K562 (cell line): Measurements from ENCODE around the gene STK26. TPM values are rescaled to one million over a fixed set of nuclear protein-coding genes. Genes with fewer than 3 reads are reported as not detected.
A peak's percentile ranks its signal among the peaks of the same experiment; 100 is the strongest.

Experiments used
- MAFK ChIP-seq: IDR thresholded peaks from 2 replicates; pipeline ENCODE4 v1.6.1; 2011; ENCODE audit warnings: low read length, improper control_type of control experiment
- TGIF2 ChIP-seq: sonication (generic); formaldehyde crosslinking; IDR thresholded peaks from 2 replicates; pipeline ENCODE4 v1.8.1; 2022; ENCODE audit warnings: mild to moderate bottlenecking, missing genetic modification reagents, moderate library complexity
- polyA plus RNA-seq, 8 experiments: library from polyadenylated mRNA; depleted of rRNA in 4 of 8; stranded (reverse) in 5 of 8; unstranded in 3 of 8; fragments of >200 nt; fragmentation: Nextera tagmentation in 2 of 8; fragmentation: Illumina TruSeq in 1 of 8; extraction: Ambion mirVana in 2 of 8; extraction: Trizol in 1 of 8; gene quantifications; 2 replicates each; pipeline versions ENCODE4 v1.2.1 to v1.2.3, GENCODE V29; 2011 to 2014; ENCODE audit warnings: inconsistent platforms in 1 of 8, missing spikeins in 1 of 8
- total RNA-seq, 7 experiments: library from RNA; depleted of rRNA in 6 of 7; stranded (reverse); fragments of >200 nt in 6 of 7; fragmentation: Illumina TruSeq in 2 of 7; extraction: Trizol in 2 of 7; gene quantifications; 2 replicates each; pipeline versions ENCODE4 v1.2.1 to v1.2.3, GENCODE V29; 2011 to 2021; ENCODE audit warnings: low replicate concordance in 1 of 7
- TF ChIP-seq, protein P1 (sequence below), 2 experiments: fragments of 450-650 bp; formaldehyde crosslinking in 1 of 2; IDR thresholded peaks; 2 replicates each; pipeline versions ENCODE4 v1.4.0 to v1.6.1; 2014 to 2020; ENCODE audit warnings: mild to moderate bottlenecking in 2 of 2, borderline replicate concordance in 1 of 2, low read depth in 1 of 2
- TF ChIP-seq, protein P2 (sequence below), 3 experiments: IDR thresholded peaks in 2 of 3; conservative IDR thresholded peaks in 1 of 3; 2 replicates each; pipeline ENCODE4 v1.5.1; 2011 to 2012; ENCODE audit warnings: low read length in 3 of 3, mild to moderate bottlenecking in 3 of 3, control low read depth in 2 of 3, improper control_type of control experiment in 1 of 3, inconsistent platforms in 1 of 3, low read depth in 1 of 3, mixed read lengths in 1 of 3, moderate library complexity in 1 of 3; ENCODE audit not compliant: insufficient read depth in 2 of 3

STK26 gene
- total and polyA plus RNA-seq, 9 of the 15 experiments (the other 6 are each of a cell fraction or from before 2014, with no cell fraction given) = 28.1 to 72.9 (median 50.1) TPM

DNA sequence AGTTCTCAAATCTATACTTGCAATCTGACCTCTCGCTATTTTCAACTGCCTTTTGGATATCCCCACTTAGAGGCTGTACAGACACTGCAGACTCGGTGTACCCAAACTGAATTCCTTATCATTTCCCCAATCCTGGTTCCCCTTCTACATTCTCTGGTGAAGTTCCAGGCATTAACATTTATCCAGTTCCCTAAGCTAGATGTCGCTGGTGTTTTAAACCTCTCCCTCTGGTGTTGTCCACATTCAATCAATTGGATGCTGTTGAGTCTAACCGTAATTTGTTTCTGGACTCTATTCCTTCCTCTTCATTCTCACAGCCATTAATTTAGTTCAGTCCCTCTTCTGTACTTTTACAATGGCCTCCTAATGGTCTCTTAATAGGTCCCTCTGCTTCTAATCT is 7.2 kb upstream of the STK26 start (continued):
- TF ChIP-seq, protein P1, sequence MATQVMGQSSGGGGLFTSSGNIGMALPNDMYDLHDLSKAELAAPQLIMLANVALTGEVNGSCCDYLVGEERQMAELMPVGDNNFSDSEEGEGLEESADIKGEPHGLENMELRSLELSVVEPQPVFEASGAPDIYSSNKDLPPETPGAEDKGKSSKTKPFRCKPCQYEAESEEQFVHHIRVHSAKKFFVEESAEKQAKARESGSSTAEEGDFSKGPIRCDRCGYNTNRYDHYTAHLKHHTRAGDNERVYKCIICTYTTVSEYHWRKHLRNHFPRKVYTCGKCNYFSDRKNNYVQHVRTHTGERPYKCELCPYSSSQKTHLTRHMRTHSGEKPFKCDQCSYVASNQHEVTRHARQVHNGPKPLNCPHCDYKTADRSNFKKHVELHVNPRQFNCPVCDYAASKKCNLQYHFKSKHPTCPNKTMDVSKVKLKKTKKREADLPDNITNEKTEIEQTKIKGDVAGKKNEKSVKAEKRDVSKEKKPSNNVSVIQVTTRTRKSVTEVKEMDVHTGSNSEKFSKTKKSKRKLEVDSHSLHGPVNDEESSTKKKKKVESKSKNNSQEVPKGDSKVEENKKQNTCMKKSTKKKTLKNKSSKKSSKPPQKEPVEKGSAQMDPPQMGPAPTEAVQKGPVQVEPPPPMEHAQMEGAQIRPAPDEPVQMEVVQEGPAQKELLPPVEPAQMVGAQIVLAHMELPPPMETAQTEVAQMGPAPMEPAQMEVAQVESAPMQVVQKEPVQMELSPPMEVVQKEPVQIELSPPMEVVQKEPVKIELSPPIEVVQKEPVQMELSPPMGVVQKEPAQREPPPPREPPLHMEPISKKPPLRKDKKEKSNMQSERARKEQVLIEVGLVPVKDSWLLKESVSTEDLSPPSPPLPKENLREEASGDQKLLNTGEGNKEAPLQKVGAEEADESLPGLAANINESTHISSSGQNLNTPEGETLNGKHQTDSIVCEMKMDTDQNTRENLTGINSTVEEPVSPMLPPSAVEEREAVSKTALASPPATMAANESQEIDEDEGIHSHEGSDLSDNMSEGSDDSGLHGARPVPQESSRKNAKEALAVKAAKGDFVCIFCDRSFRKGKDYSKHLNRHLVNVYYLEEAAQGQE (IDR thresholded peaks at IDR 0.05; ENCODE audit: borderline replicate concordance) = peak; percentile 31; the same call in 1 of the 2 replicates
- TF ChIP-seq, protein P1 (CRISPR knock-in tag; IDR thresholded peaks at IDR 0.05; ENCODE audit: low read depth) = no peak
- TF ChIP-seq MAFK = no peak
- no peak for TF ChIP-seq TGIF2 (CRISPR knock-in tag)
- TF ChIP-seq, protein P2, sequence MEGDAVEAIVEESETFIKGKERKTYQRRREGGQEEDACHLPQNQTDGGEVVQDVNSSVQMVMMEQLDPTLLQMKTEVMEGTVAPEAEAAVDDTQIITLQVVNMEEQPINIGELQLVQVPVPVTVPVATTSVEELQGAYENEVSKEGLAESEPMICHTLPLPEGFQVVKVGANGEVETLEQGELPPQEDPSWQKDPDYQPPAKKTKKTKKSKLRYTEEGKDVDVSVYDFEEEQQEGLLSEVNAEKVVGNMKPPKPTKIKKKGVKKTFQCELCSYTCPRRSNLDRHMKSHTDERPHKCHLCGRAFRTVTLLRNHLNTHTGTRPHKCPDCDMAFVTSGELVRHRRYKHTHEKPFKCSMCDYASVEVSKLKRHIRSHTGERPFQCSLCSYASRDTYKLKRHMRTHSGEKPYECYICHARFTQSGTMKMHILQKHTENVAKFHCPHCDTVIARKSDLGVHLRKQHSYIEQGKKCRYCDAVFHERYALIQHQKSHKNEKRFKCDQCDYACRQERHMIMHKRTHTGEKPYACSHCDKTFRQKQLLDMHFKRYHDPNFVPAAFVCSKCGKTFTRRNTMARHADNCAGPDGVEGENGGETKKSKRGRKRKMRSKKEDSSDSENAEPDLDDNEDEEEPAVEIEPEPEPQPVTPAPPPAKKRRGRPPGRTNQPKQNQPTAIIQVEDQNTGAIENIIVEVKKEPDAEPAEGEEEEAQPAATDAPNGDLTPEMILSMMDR (IDR thresholded peaks at IDR 0.05 in 2 of 3, conservative IDR thresholded peaks at IDR 0.05 in 1 of 3; ENCODE audit: insufficient read depth in 2 of 3, low read depth in 1 of 3, low read length in 3 of 3) = peak in 1 of 3 experiments; percentile 41; a peak in 2 of 6 replicates
